ENCODE data around the gene ZNF524. TPM values are rescaled to one million over a fixed set of nuclear protein-coding genes. Genes with fewer than 3 reads are reported as not detected.

Gene ZNF524
- polyA plus RNA-seq, 1 of the 3 experiments (the other 2 are of a cell fraction), result 7.3 TPM

DNA sequence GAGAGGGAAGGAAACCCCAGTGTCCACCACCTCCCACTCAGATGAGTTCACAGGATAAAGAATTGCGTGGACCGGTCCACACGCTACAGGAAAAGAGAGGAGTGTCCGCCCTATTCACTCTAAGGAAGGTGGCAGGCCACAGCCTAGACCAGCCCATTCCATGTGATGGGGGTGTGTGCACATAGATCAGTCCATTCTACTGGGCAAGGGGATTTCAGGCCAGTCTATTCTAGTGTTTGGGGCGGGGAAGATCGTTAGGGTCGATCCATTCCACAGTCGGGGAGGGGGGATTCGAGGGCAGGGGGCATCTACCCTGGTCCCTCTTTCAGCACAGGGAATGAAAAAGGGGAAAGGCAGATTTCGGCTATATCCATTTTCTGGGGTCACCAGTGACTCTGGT is 8.5 kb upstream of the ZNF524 start:
- Histone ChIP-seq H3K36me3 (replicated peaks in 1 of 2; ENCODE audit: control insufficient read depth in 1 of 2, insufficient read depth in 2 of 2, low read length in 1 of 2) (peaks cover 13 to 28% of the 10 kb centered on the region in 2 experiments), H3K4me3 (ENCODE audit: low read depth in 2 of 2, low read length in 1 of 2) (no peak overlapping the region), H3K9me2 (no peaks in the 10 kb centered on the region), H3K27me3 (ENCODE audit: insufficient read depth) (no peaks in the 10 kb centered on the region), H4K20me1 (ENCODE audit: insufficient read depth) (no peaks in the 10 kb centered on the region), H3K9ac (no peak overlapping the region), H3K4me1 (ENCODE audit: control insufficient read depth in 1 of 2, insufficient read depth in 2 of 2, low read depth in 1 of 2, low read length in 1 of 2) (peaks cover 5% of the 10 kb centered on the region in 2 experiments; a peak in 2 of 4 replicates), H3K9me3 (no peaks in the 10 kb centered on the region), H3K79me2 (ENCODE audit: insufficient read depth) (no peaks in the 10 kb centered on the region), H3F3A (replicated peaks; ENCODE audit: insufficient read depth) (peaks cover 2% of the 10 kb centered on the region), H3K4me2 (no peak overlapping the region), H3K27ac (ENCODE audit: low read depth in 2 of 2, low read length in 1 of 2) (no peak overlapping the region), H2AFZ (ENCODE audit: low read depth) (no peak overlapping the region)
- TF ChIP-seq TCF12 (IDR thresholded peaks at IDR 0.05) (no peak), YY1 (IDR thresholded peaks at IDR 0.05; ENCODE audit: low read depth) (no peak), RXRA (IDR thresholded peaks at IDR 0.05; ENCODE audit: borderline replicate concordance, low read depth) (no peak), GABPA (IDR thresholded peaks at IDR 0.05; ENCODE audit: low read depth) (no peak), USF2 (IDR thresholded peaks at IDR 0.05; ENCODE audit: borderline replicate concordance, low read depth, low read length) (no peak), TEAD4 (IDR thresholded peaks at IDR 0.05; ENCODE audit: borderline replicate concordance, insufficient read depth) (no peak), SIN3A (IDR thresholded peaks at IDR 0.05; ENCODE audit: borderline replicate concordance, low read depth, low read length) (no peak), ELF1 (IDR thresholded peaks at IDR 0.05) (no peak), EP300 (IDR thresholded peaks at IDR 0.05; ENCODE audit: borderline replicate concordance in 1 of 2, low read depth in 1 of 2, low read length in 1 of 2) (no peak)
- TF ChIP-seq, protein P1, sequence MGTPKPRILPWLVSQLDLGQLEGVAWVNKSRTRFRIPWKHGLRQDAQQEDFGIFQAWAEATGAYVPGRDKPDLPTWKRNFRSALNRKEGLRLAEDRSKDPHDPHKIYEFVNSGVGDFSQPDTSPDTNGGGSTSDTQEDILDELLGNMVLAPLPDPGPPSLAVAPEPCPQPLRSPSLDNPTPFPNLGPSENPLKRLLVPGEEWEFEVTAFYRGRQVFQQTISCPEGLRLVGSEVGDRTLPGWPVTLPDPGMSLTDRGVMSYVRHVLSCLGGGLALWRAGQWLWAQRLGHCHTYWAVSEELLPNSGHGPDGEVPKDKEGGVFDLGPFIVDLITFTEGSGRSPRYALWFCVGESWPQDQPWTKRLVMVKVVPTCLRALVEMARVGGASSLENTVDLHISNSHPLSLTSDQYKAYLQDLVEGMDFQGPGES (IDR thresholded peaks at IDR 0.05; ENCODE audit: low read depth, low read length), result no peak
- TF ChIP-seq, protein P2, sequence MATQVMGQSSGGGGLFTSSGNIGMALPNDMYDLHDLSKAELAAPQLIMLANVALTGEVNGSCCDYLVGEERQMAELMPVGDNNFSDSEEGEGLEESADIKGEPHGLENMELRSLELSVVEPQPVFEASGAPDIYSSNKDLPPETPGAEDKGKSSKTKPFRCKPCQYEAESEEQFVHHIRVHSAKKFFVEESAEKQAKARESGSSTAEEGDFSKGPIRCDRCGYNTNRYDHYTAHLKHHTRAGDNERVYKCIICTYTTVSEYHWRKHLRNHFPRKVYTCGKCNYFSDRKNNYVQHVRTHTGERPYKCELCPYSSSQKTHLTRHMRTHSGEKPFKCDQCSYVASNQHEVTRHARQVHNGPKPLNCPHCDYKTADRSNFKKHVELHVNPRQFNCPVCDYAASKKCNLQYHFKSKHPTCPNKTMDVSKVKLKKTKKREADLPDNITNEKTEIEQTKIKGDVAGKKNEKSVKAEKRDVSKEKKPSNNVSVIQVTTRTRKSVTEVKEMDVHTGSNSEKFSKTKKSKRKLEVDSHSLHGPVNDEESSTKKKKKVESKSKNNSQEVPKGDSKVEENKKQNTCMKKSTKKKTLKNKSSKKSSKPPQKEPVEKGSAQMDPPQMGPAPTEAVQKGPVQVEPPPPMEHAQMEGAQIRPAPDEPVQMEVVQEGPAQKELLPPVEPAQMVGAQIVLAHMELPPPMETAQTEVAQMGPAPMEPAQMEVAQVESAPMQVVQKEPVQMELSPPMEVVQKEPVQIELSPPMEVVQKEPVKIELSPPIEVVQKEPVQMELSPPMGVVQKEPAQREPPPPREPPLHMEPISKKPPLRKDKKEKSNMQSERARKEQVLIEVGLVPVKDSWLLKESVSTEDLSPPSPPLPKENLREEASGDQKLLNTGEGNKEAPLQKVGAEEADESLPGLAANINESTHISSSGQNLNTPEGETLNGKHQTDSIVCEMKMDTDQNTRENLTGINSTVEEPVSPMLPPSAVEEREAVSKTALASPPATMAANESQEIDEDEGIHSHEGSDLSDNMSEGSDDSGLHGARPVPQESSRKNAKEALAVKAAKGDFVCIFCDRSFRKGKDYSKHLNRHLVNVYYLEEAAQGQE (IDR thresholded peaks at IDR 0.05; ENCODE audit: low read depth, low read length), result no peak
- 83% methylated on average over 10 of the region's 10 CpGs for WGBS (ENCODE audit: low lambda C conversion rate)
- no peak for DNase-seq
- ChIA-PET POLR2A (no interaction called here), CTCF (no interaction called here)
